BJ (cell line): ENCODE measurements around the gene TFF2. TPM values are rescaled to one million over a fixed set of nuclear protein-coding genes. Genes with fewer than 3 reads are reported as not detected.

Source experiments
- CTCF ChIA-PET: fragments of 350-600 bp; formaldehyde crosslinking; extraction: SDS; loops from one replicate; lab custom pipeline; 2021; ENCODE audit warnings: antibody characterized with exemption, inconsistent platforms; lab: Yijun Ruan, JAX
- POLR2A ChIA-PET: fragments of 300-600 bp; sonication (Branson Sonifier 250); formaldehyde crosslinking; extraction: SDS; loops from one replicate; lab custom pipeline; 2021; ENCODE audit warnings: antibody characterized with exemption; lab: Charles Lee
- DNase-seq: peaks from one replicate; pipeline ENCODE4 v3.0.0-alpha.2; 2011; ENCODE audit warnings: low read depth
- H3K27me3 ChIP-seq: 2 replicates; pipeline ENCODE4 v1.6.0; 2011; ENCODE audit warnings: low read length; ENCODE audit not compliant: control insufficient read depth, insufficient read depth
- H3K36me3 ChIP-seq: 2 replicates; pipeline ENCODE4 v1.5.1; 2011; ENCODE audit warnings: low read length; ENCODE audit not compliant: control insufficient read depth, insufficient read depth
- H3K4me3 ChIP-seq: 2 replicates; pipeline ENCODE4 v1.5.1; 2011; ENCODE audit warnings: low read depth, mild to moderate bottlenecking, control low read depth, low read length
- polyA plus RNA-seq: library from polyadenylated mRNA; depleted of rRNA; stranded (reverse); fragments of >200 nt; gene quantifications from 2 replicates; pipeline ENCODE4 v1.2.3, GENCODE V29; 2011
- TF ChIP-seq, protein P1 (sequence below): IDR thresholded peaks from 2 replicates; pipeline ENCODE4 v1.5.1; 2011; ENCODE audit warnings: low read depth, mild to moderate bottlenecking, control low read depth, inconsistent platforms, low read length, moderate library complexity; ENCODE audit not compliant: insufficient read depth

The TFF2 gene
- polyA plus RNA-seq, 1 experiment: not detected

DNA sequence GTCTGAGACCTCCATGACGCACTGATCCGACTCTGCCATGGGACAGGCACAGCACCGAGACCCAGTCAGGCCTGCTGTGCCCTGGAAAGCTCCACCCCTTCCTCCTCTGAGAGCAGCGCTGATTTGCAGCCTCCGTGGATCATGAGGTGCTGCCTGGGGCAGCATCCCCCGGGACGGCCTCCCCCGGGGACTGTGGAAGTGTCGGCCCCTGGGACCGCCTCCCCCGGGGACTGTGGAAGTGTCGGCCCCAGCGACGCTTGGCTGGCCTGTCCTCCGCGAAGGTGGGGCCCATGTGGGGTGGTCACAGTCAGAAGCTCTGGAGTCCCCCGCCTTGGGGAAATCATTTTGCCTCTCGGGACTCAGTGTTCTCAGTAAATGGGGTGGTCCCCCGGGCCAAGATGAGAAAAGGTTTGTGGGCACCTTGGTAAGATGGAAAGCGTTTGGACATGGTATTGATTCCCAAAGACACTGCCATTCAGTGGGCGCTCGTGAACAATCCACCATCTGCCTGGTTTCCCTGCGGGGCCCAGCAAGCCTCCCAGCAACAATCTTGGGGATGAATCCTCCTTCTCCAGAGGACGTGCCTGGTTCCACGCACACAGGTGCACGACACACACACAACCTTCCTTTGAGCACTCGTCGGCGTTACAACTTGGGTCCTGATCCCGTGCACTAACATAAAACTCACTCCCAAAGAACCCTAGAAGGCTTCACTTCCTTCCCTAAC, 3.0 kb downstream of the TFF2 start:
- H3K27me3 ChIP-seq: no peaks in the 10 kb centered on the region
- DNase-seq: no peak
- H3K36me3 ChIP-seq: no peaks in the 10 kb centered on the region
- TF ChIP-seq, protein P1, sequence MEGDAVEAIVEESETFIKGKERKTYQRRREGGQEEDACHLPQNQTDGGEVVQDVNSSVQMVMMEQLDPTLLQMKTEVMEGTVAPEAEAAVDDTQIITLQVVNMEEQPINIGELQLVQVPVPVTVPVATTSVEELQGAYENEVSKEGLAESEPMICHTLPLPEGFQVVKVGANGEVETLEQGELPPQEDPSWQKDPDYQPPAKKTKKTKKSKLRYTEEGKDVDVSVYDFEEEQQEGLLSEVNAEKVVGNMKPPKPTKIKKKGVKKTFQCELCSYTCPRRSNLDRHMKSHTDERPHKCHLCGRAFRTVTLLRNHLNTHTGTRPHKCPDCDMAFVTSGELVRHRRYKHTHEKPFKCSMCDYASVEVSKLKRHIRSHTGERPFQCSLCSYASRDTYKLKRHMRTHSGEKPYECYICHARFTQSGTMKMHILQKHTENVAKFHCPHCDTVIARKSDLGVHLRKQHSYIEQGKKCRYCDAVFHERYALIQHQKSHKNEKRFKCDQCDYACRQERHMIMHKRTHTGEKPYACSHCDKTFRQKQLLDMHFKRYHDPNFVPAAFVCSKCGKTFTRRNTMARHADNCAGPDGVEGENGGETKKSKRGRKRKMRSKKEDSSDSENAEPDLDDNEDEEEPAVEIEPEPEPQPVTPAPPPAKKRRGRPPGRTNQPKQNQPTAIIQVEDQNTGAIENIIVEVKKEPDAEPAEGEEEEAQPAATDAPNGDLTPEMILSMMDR: no peak
- no peak overlapping the region for H3K4me3 ChIP-seq
- CTCF ChIA-PET: interaction anchor here (1.0 kb wide), 1 partner anchor 9 kb away, joined by 3 read pairs; no protein-coding TSS in a partner anchor
- POLR2A ChIA-PET: no interaction called here

DNA sequence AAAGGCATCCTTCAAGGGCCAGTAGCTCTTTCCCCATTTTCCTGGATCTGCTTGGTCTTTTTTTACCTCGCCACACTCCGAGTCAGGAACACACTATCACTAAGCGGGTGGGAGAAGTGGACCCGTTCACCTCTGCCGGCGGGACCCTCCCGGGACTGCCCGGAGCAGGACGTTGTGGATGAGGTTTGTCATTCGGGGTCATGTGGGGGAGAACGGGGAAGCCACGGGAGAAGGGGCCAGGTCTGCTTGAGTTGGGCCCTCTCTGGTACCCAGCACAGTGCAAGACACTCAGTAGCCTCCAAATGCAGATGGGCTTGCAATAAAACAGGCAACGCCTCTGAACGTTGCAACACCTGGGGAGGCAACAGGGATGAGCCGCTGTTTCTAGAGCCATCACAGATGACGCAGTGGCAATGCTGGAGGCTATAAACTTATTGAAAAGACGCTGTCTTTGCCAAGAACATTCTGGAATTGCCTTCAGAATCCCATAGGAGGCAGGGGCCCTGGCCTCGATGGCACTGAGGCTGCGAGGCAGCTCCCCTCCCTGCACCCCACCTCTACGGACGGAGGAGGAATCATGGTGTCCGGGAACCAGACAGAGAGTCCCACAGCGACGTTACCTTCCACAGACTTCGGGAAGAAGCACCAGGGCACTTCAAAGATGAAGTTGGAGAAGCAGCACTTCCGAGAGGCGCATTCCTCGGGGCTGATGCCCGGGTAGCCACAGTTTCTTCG, 3.8 kb downstream of the TFF2 start:
- H3K36me3 ChIP-seq: no peaks in the 10 kb centered on the region
- DNase-seq: no peak
- H3K4me3 ChIP-seq: no peak overlapping the region
- ChIA-PET POLR2A (no interaction called here), CTCF (interaction anchor here (1.0 kb wide), 1 partner anchor 9 kb away, joined by 3 read pairs; no protein-coding TSS in a partner anchor)
- TF ChIP-seq, protein P1: no peak
- H3K27me3 ChIP-seq: no peaks in the 10 kb centered on the region

DNA sequence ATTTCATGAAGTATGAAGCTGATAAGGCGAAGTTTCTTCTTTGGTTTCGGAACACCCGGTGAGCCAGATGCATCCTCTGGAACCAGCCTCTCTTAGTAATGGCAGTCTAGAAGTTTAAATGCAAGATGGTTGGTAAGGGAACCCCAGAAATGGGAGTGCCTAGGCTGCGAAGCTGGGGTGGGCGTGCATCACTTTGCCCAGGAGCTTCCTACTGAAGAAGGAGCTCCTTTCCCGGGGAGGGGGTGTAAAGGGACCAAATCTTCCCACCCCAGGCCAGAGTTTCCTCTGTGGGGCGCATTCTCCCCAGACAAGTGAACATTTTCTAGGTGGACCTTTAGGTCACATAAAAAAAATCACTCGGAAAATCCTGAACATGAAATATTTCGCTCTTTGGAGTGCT, 4.4 kb downstream of the TFF2 start:
- Histone ChIP-seq H3K4me3 (no peak overlapping the region), H3K36me3 (no peaks in the 10 kb centered on the region), H3K27me3 (no peaks in the 10 kb centered on the region)
- TF ChIP-seq, protein P1: no peak
- ChIA-PET POLR2A (no interaction called here), CTCF (interaction anchor here (1.0 kb wide), 1 partner anchor 8 kb away, joined by 3 read pairs; no protein-coding TSS in a partner anchor)
- DNase-seq: no peak

DNA sequence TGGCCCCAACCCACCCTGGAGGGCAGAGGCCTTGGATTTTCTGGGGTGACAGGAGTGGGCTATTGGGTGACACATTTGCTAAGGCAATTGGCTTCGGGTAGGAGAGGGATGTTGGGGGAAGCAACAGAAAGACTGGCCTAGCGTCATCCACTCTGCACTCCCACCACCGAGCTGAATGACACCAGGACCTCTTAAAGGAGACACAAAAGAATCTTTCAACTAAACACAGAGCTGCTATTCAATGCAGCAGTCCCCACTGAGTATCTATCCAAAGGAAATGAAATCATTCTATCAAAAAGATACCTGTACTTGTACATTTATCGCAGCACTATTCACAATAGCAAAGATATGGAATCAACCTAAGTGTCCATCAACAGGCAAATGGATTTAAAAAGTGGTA, 6.2 kb downstream of the TFF2 start:
- DNase-seq: no peak
- ChIA-PET POLR2A (no interaction called here), CTCF (no interaction called here)
- TF ChIP-seq, protein P1: no peak
- H3K36me3 ChIP-seq: no peaks in the 10 kb centered on the region
- no peak overlapping the region for H3K4me3 ChIP-seq
- H3K27me3 ChIP-seq: no peaks in the 10 kb centered on the region

DNA sequence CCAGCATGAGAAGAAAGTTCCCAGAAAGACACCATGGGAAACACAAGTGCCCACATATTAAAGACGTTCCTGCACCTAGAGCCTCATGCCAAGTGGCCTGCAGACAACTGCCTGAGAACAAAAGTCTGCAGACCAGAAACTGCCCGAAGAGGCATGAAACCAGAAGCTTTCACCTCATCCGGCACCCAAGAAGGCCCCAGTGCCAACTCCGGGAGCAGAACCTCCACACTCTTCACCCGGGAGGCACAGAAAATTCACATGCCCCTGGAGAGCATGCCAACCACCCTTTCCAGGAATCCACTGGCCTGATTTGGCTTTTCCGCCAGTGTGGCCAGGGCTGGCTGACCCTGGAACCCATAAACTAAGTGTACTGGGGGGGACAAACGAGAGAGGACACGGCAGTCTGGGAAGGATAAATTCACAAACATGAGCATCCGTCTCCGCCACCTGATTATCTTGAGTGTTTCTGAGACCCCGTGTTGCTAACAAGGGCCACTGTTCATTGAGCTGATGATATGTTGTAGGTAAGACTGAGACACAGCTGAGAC, 6.8 kb downstream of the TFF2 start:
- no peak for DNase-seq
- ChIA-PET POLR2A (no interaction called here), CTCF (no interaction called here)
- no peaks in the 10 kb centered on the region for H3K36me3 ChIP-seq
- no peaks in the 10 kb centered on the region for H3K27me3 ChIP-seq
- TF ChIP-seq, protein P1: no peak
- H3K4me3 ChIP-seq: no peak overlapping the region
